Endothelial cell of umbilical vein (primary cell): Measurements from ENCODE around the gene MARK3. TPM values are rescaled to one million over a fixed set of nuclear protein-coding genes. Genes with fewer than 3 reads are reported as not detected.

Source experiments
- BruUV-seq: library from RNA; stranded (reverse); fragments of 400-500 nt; replicated peaks from 2 replicates; lab custom pipeline; 2021; lab: Mats Ljungman, UMichigan
- CTCF ChIA-PET: fragments of 300-600, 350-600 bp; sonication (Branson Sonifier 250); formaldehyde crosslinking; loops from one replicate; lab custom pipeline; 2021; ENCODE audit warnings: antibody characterized with exemption, inconsistent platforms; lab: Charles Lee
- POLR2A ChIA-PET: fragments of 300-600, 350-600 bp; sonication (Branson Sonifier 250); formaldehyde crosslinking; loops from one replicate; lab custom pipeline; 2021; ENCODE audit warnings: antibody characterized with exemption, inconsistent platforms; lab: Charles Lee
- DNase-seq: peaks from one replicate; pipeline ENCODE4 v3.0.0-alpha.2; 2011; ENCODE audit warnings: low read depth, low spot score
- FAIRE-seq: peaks from 2 replicates; lab custom pipeline; 2011; peaks lifted over from hg19 to GRCh38; lab: Jason Lieb, UNC
- H2AFZ ChIP-seq: 2 replicates; pipeline ENCODE4 v1.6.0; 2012; ENCODE audit warnings: low read depth, low read length, control low read depth, inconsistent platforms
- H3K27ac ChIP-seq: 2 replicates; pipeline ENCODE4 v1.5.1; 2011; ENCODE audit warnings: low read depth, mild to moderate bottlenecking, control low read depth, low read length, moderate library complexity; ENCODE audit not compliant: insufficient read depth
- H3K27me3 ChIP-seq, 2 experiments: 2 replicates each; pipeline versions ENCODE4 v1.6.0 to v1.6.1; 2011; ENCODE audit warnings: low read length in 2 of 2, mixed read lengths in 1 of 2; ENCODE audit not compliant: control insufficient read depth in 2 of 2, insufficient read depth in 2 of 2
- H3K36me3 ChIP-seq, 2 experiments: 2 replicates in 1 of 2; 3 replicates in 1 of 2; pipeline ENCODE4 v1.5.1; 2011; ENCODE audit warnings: low read length in 2 of 2, mild to moderate bottlenecking in 1 of 2, moderate library complexity in 1 of 2; ENCODE audit not compliant: control insufficient read depth in 2 of 2, insufficient read depth in 2 of 2; ENCODE audit errors: extremely low read depth in 1 of 2
- H3K4me1 ChIP-seq: 3 replicates; pipeline ENCODE4 v1.5.1; 2011; ENCODE audit warnings: mild to moderate bottlenecking, low read length; ENCODE audit not compliant: control insufficient read depth, insufficient read depth; ENCODE audit errors: extremely low read depth
- H3K4me2 ChIP-seq: 2 replicates; pipeline ENCODE4 v1.6.1; 2011; ENCODE audit warnings: low read length, control low read depth, mixed read lengths; ENCODE audit not compliant: insufficient read depth
- H3K4me3 ChIP-seq, 3 experiments: fragments of 200-600 bp in 1 of 3; sonication (generic), shearing (Covaris generic) in 1 of 3; replicated peaks in 1 of 3; 2 replicates each; pipeline ENCODE4 v1.5.1; 2011 to 2016; ENCODE audit warnings: control low read depth in 3 of 3, low read length in 3 of 3, mild to moderate bottlenecking in 2 of 3, inconsistent platforms in 1 of 3, low read depth in 1 of 3, moderate library complexity in 1 of 3; ENCODE audit not compliant: insufficient read depth in 1 of 3
- H3K79me2 ChIP-seq: 2 replicates; pipeline ENCODE4 v1.6.0; 2012; ENCODE audit warnings: low read length, inconsistent platforms; ENCODE audit not compliant: control insufficient read depth, insufficient read depth
- H3K9ac ChIP-seq: replicated peaks from 2 replicates; pipeline ENCODE3; 2011; ENCODE audit warnings: low read length, control low read depth; ENCODE audit not compliant: insufficient read depth; ENCODE audit errors: extremely low read depth
- H3K9me1 ChIP-seq: replicated peaks from 3 replicates; pipeline ENCODE4 v1.6.0; 2011; ENCODE audit warnings: mild to moderate bottlenecking, low read length; ENCODE audit not compliant: control insufficient read depth, insufficient read depth; ENCODE audit errors: extremely low read depth
- H3K9me3 ChIP-seq: replicated peaks from 2 replicates; pipeline ENCODE4 v1.5.1; 2012; ENCODE audit warnings: low read length, inconsistent platforms; ENCODE audit not compliant: control insufficient read depth, insufficient read depth
- H4K20me1 ChIP-seq: replicated peaks from 2 replicates; pipeline ENCODE3; 2011; ENCODE audit warnings: mild to moderate bottlenecking, low read length; ENCODE audit not compliant: control insufficient read depth, insufficient read depth; ENCODE audit errors: extremely low read depth
- CTCF ChIP-seq, 2 donors: IDR thresholded peaks; 1 replicate in 1 of 2; 2 replicates in 1 of 2; pipeline ENCODE4 v1.5.1; 2011; ENCODE audit warnings: low read length in 2 of 2, mild to moderate bottlenecking in 2 of 2, moderate library complexity in 2 of 2, control low read depth in 1 of 2, inconsistent platforms in 1 of 2, low read depth in 1 of 2; ENCODE audit not compliant: insufficient read depth in 1 of 2; ENCODE audit errors: extremely low read depth in 1 of 2
- EZH2 ChIP-seq: IDR thresholded peaks from 2 replicates; pipeline ENCODE4 v1.6.1; 2012; ENCODE audit warnings: borderline replicate concordance, low read depth, mild to moderate bottlenecking, moderate library complexity, low read length, inconsistent platforms; ENCODE audit not compliant: severe bottlenecking
- FOS ChIP-seq: IDR thresholded peaks from 2 replicates; pipeline ENCODE4 v1.6.1; 2011; ENCODE audit warnings: mild to moderate bottlenecking, low read length, moderate library complexity, borderline replicate concordance; ENCODE audit not compliant: insufficient read depth
- GATA2 ChIP-seq: IDR thresholded peaks from 2 replicates; pipeline ENCODE4 v1.7.0; 2011; ENCODE audit warnings: low read depth, mild to moderate bottlenecking, moderate library complexity, mixed read lengths, low read length; ENCODE audit not compliant: insufficient read length, insufficient read depth
- JUN ChIP-seq: IDR thresholded peaks from 2 replicates; pipeline ENCODE4 v1.6.1; 2011; ENCODE audit warnings: borderline replicate concordance, low read depth; ENCODE audit not compliant: insufficient read length, insufficient read depth
- MAX ChIP-seq: IDR thresholded peaks from 2 replicates; pipeline ENCODE4 v1.6.1; 2011; ENCODE audit not compliant: insufficient read depth, insufficient read length
- MYC ChIP-seq: IDR thresholded peaks from one replicate; pipeline ENCODE4 v1.6.1; 2011; ENCODE audit warnings: mild to moderate bottlenecking, low read depth, low read length
- POLR2A ChIP-seq: IDR thresholded peaks from 2 replicates; pipeline ENCODE4 v1.6.1; 2012; ENCODE audit warnings: low read depth, mild to moderate bottlenecking, control low read depth, low read length
- POLR2AphosphoS5 ChIP-seq: IDR thresholded peaks from 2 replicates; pipeline ENCODE4 v1.6.1; 2012; ENCODE audit warnings: low read depth, mild to moderate bottlenecking, control low read depth, low read length, moderate library complexity; ENCODE audit not compliant: insufficient read depth
- dilution Hi-C: fragments of 300-500 bp; cut with MboI; formaldehyde crosslinking; loops from one replicate; pipeline ENCODE4 v1.15.0; 2019; ENCODE audit warnings: low sequenced_read_pairs; ENCODE audit not compliant: extremely low pct_ligation_motif_present
- intact Hi-C: fragments of 100-400 bp; cut with micrococcal nuclease; formaldehyde crosslinking; loops from one replicate; pipeline ENCODE4 v1.10.0; 2022
- polyA plus RNA-seq, 4 experiments: library from polyadenylated mRNA; depleted of rRNA in 3 of 4; stranded (reverse) in 3 of 4; unstranded in 1 of 4; fragments of >200 nt; gene quantifications; 2 replicates each; pipeline versions ENCODE4 v1.2.1 to v1.2.3, GENCODE V29; 2011 to 2012; ENCODE audit warnings: missing spikeins in 1 of 4
- total RNA-seq: library from RNA; stranded (reverse); gene quantifications from 2 replicates; pipeline ENCODE4 v1.2.3, GENCODE V29; 2021

The MARK3 gene
- total and polyA plus RNA-seq, 2 donors (not counting 3 experiments of a cell fraction or from before 2014, with no cell fraction given) = 46.6 to 96.1 TPM

- BruUV-seq = no TSS peak
- no peak for DNase-seq
- ChIA-PET CTCF (interaction anchor here (4.8 kb wide), 1 partner anchor 8 kb away, joined by 49 read pairs; no protein-coding TSS in a partner anchor), POLR2A (no interaction called here)
- no peak for TF ChIP-seq EZH2
- no peak for TF ChIP-seq MYC
- no peak for TF ChIP-seq CTCF (IDR thresholded peaks at IDR 0.05; ENCODE audit: extremely low read depth in 1 of 2, insufficient read depth in 1 of 2, low read depth in 1 of 2, low read length in 2 of 2)
- TF ChIP-seq POLR2A = no peak
- TF ChIP-seq POLR2AphosphoS5 = no peak
- no peak for TF ChIP-seq FOS
- no peak for TF ChIP-seq JUN
- TF ChIP-seq MAX = no peak
- TF ChIP-seq GATA2 = no peak
- intact Hi-C loops (loop anchor here (5.0 kb wide), 1 partner anchor 36 kb away; the partner anchor contains the start of genes BAG5 and COA8), dilution Hi-C loops (no loop called here)
- Histone ChIP-seq H3K4me3 (no peak overlapping the region), H3K9me3 (no peaks in the 10 kb centered on the region), H4K20me1 (no peaks in the 10 kb centered on the region), H3K27ac (no peak overlapping the region), H2AFZ (no peak overlapping the region), H3K79me2 (peaks cover 20% of the 10 kb centered on the region), H3K9me1 (no peaks in the 10 kb centered on the region), H3K36me3 (no peaks in the 10 kb centered on the region), H3K9ac (no peak overlapping the region), H3K4me2 (no peak overlapping the region), H3K27me3 (peaks cover 19 to 28% of the 10 kb centered on the region in 2 experiments), H3K4me1 (peaks cover 11% of the 10 kb centered on the region)
- FAIRE-seq = no peak
Observed at GRCh38 chr14:103526247-103526913, 141.2 kb downstream of the MARK3 start.
